SK-N-SH treated with all-trans-retinoic acid at 6 μM for 48 hours (cell line): ENCODE data around the gene RTN1.

ENCODE experiments used
- CREB5 ChIP-seq: fragments of 250-450 bp; sonication (Bioruptor Pico); IDR thresholded peaks from 2 replicates; pipeline ENCODE4 v1.5.1; 2020; ENCODE audit warnings: low read depth, mild to moderate bottlenecking, moderate library complexity
- ESRRG ChIP-seq: fragments of 250-450 bp; sonication (Bioruptor Pico); IDR thresholded peaks from 2 replicates; pipeline ENCODE4 v1.6.1; 2021; ENCODE audit warnings: mild to moderate bottlenecking
- PATZ1 ChIP-seq: fragments of 250-450 bp; sonication (Bioruptor Pico); IDR thresholded peaks from 2 replicates; pipeline ENCODE4 v1.8.0; 2020; ENCODE audit warnings: mild to moderate bottlenecking, moderate library complexity, borderline replicate concordance
- PPARA ChIP-seq: fragments of 250-450 bp; sonication (Bioruptor Pico); IDR thresholded peaks from 2 replicates; pipeline ENCODE4 v1.5.0; 2020; ENCODE audit warnings: mild to moderate bottlenecking, borderline replicate concordance
- RARB ChIP-seq: fragments of 250-450 bp; sonication (Bioruptor Pico); IDR thresholded peaks from 2 replicates; pipeline ENCODE4 v1.8.0; 2021; ENCODE audit warnings: mild to moderate bottlenecking, moderate library complexity
- ZFP30 ChIP-seq: fragments of 450-650 bp; formaldehyde crosslinking; IDR thresholded peaks from 2 replicates; pipeline ENCODE4 v1.5.0; 2022; ENCODE audit warnings: mild to moderate bottlenecking, moderate library complexity
- TF ChIP-seq, protein P1 (sequence below): fragments of 250-450 bp; sonication (Bioruptor Pico); IDR thresholded peaks from 2 replicates; pipeline ENCODE4 v1.5.1; 2021; ENCODE audit warnings: mild to moderate bottlenecking, moderate library complexity

DNA sequence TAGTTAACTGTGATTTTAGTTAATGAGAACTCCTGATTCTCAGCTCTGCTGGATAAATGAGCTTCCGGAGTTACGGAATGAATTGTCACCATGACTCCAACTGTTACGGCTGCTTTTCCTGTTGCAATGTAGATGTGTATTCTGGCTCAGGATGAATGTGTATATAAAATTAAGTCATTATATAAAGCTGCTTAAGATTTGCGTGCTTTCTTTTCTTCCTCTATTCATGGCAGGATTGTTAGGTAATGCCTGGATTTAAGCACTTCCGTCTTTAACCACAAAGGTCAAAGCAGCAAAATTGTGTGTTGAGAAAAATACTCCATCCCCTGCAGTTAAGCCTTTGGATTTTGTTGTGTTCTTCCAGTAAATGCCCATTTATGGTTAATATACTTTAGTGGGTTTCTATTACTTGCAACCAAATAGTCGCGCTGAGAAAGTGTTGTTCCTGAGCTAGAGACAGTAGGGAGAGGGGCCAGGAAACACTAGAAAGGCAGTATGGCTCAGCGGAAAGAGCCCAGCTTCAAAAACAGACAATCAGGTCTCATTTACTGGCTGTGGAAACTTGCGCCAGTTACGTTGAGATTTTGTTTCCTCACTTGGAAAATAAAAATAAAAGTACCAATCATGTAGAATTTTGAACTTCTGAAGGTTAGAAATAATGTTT lies 284.6 kb downstream of the RTN1 start:
- TF ChIP-seq PATZ1 (CRISPR knock-in tag) (no peak), CREB5 (CRISPR knock-in tag) (no peak), ZFP30 (CRISPR knock-in tag) (no peak), PPARA (CRISPR knock-in tag) (no peak), RARB (no peak), ESRRG (CRISPR knock-in tag) (no peak)
- TF ChIP-seq, protein P1, sequence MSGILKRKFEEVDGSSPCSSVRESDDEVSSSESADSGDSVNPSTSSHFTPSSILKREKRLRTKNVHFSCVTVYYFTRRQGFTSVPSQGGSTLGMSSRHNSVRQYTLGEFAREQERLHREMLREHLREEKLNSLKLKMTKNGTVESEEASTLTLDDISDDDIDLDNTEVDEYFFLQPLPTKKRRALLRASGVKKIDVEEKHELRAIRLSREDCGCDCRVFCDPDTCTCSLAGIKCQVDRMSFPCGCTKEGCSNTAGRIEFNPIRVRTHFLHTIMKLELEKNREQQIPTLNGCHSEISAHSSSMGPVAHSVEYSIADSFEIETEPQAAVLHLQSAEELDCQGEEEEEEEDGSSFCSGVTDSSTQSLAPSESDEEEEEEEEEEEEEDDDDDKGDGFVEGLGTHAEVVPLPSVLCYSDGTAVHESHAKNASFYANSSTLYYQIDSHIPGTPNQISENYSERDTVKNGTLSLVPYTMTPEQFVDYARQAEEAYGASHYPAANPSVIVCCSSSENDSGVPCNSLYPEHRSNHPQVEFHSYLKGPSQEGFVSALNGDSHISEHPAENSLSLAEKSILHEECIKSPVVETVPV (CRISPR knock-in tag) = no peak
